Measurements from ENCODE around the gene SEL1L2.
"Not testable (repeated sequence)": the region's sequence is repeated elsewhere in the genome, so short reads cannot be mapped to it uniquely, and the experiment has no call there.

- not testable (repeated sequence) for TF ChIP-seq FOSL2 (IDR thresholded peaks at IDR 0.05); FOSL2 (CRISPR knock-in tag; IDR thresholded peaks at IDR 0.05); REST (IDR thresholded peaks at IDR 0.05)
Observed at GRCh38 chr20:13991955-13992354, 1.5 kb upstream of the SEL1L2 start.
